Measurements from ENCODE around the gene NOS1AP.

Gene NOS1AP

DNA sequence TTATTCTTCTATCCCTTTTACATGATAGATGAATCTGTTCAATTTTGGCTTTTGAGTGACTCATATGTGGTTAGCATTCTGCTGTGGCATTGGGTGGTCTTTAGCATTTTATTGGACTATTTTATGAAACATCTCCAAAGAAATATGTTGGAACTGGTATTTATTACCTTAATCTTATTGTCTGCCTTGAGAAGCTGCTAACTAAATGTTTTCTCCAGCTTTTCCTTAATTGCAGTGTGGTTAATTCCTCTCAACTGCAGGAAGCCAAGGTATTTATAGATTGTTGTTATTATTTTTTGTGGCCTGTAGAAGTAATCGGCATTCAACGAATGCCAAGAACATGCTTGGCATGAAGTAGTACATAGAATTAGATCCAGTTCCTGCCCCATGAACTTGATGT, 64.1 kb downstream of the NOS1AP start:
- no peaks in the 10 kb centered on the region; the same call in 1 of the 2 replicates for H3K27me3 ChIP-seq (ENCODE audit: control insufficient read depth, insufficient read depth, low read length)
- H3K27ac ChIP-seq (ENCODE audit: low read length) = no peak overlapping the region
- no CpG with 5 or more reads among the region's 2 CpGs for WGBS (ENCODE audit: insufficient coverage, insufficient read length)
- peaks cover 1% of the 10 kb centered on the region; the same call in 1 of the 2 replicates for H3K4me1 ChIP-seq (ENCODE audit: control insufficient read depth, insufficient read depth, low read length)
- H3K36me3 ChIP-seq (ENCODE audit: control insufficient read depth, insufficient read depth, low read length) = no peaks in the 10 kb centered on the region
- no peak for DNase-seq (ENCODE audit: low read depth, low spot score)
- no peaks in the 10 kb centered on the region for H3K9me3 ChIP-seq (ENCODE audit: control insufficient read depth, insufficient read depth, low read length)
- no peak overlapping the region for H3K4me3 ChIP-seq (ENCODE audit: low read length)

- no CpG with 5 or more reads among the region's 2 CpGs for WGBS (ENCODE audit: insufficient coverage, insufficient read length)
- Histone ChIP-seq H3K36me3 (ENCODE audit: control insufficient read depth, insufficient read depth, low read length) (no peaks in the 10 kb centered on the region), H3K9me3 (ENCODE audit: control insufficient read depth, insufficient read depth, low read length) (no peaks in the 10 kb centered on the region), H3K4me1 (ENCODE audit: control insufficient read depth, insufficient read depth, low read length) (peaks cover 1% of the 10 kb centered on the region; the same call in 1 of the 2 replicates), H3K4me3 (ENCODE audit: low read length) (no peak overlapping the region), H3K27me3 (ENCODE audit: control insufficient read depth, insufficient read depth, low read length) (no peaks in the 10 kb centered on the region; the same call in 1 of the 2 replicates), H3K27ac (ENCODE audit: low read length) (no peak overlapping the region)
- no peak for DNase-seq (ENCODE audit: low read depth, low spot score)
Measured at GRCh38 chr1:162134646-162135045, 65.2 kb downstream of the NOS1AP start.

DNA sequence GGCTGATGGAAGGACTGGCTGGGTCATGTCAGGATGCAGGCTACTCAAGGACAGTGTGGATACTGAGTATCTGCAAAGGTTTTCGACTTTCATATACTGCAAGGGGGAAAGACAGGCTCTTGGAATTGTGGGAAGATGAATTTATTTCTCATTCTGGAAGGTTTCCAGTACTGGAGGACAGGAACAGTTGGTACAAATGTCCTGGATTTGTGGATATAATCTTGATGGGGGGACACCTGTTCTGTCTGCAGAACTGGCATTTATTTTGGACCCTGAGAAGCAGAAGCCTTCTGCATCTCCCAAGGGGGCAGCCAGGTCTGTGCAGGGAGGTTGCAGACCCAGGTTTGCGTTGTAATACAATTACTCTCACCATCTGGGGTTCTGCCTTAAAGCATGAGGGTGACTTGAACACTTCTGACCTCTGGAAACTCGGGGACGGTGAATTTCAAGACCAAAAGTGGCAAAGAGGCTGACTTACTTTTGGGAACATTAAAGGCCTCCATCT, 65.8 kb downstream of the NOS1AP start:
- Histone ChIP-seq H3K36me3 (ENCODE audit: control insufficient read depth, insufficient read depth, low read length) (no peaks in the 10 kb centered on the region), H3K4me1 (ENCODE audit: control insufficient read depth, insufficient read depth, low read length) (peaks cover 1% of the 10 kb centered on the region; the same call in 1 of the 2 replicates), H3K27me3 (ENCODE audit: control insufficient read depth, insufficient read depth, low read length) (no peaks in the 10 kb centered on the region; the same call in 1 of the 2 replicates), H3K27ac (ENCODE audit: low read length) (no peak overlapping the region), H3K4me3 (ENCODE audit: low read length) (no peak overlapping the region), H3K9me3 (ENCODE audit: control insufficient read depth, insufficient read depth, low read length) (no peaks in the 10 kb centered on the region)
- no CpG with 5 or more reads among the region's 4 CpGs for WGBS (ENCODE audit: insufficient coverage, insufficient read length)
- DNase-seq (ENCODE audit: low read depth, low spot score) = no peak

GRCh38 chr1:162136760-162137159, 67.3 kb downstream of the NOS1AP start:
- peaks cover 1% of the 10 kb centered on the region; the same call in 1 of the 2 replicates for H3K4me1 ChIP-seq (ENCODE audit: control insufficient read depth, insufficient read depth, low read length)
- no peak overlapping the region for H3K27ac ChIP-seq (ENCODE audit: low read length)
- DNase-seq (ENCODE audit: low read depth, low spot score) = no peak
- WGBS (ENCODE audit: insufficient coverage, insufficient read length) = no CpG with 5 or more reads among the region's 4 CpGs
- H3K4me3 ChIP-seq (ENCODE audit: low read length) = no peak overlapping the region
- H3K9me3 ChIP-seq (ENCODE audit: control insufficient read depth, insufficient read depth, low read length) = no peaks in the 10 kb centered on the region
- H3K36me3 ChIP-seq (ENCODE audit: control insufficient read depth, insufficient read depth, low read length) = no peaks in the 10 kb centered on the region
- H3K27me3 ChIP-seq (ENCODE audit: control insufficient read depth, insufficient read depth, low read length) = no peaks in the 10 kb centered on the region; the same call in 1 of the 2 replicates

DNA sequence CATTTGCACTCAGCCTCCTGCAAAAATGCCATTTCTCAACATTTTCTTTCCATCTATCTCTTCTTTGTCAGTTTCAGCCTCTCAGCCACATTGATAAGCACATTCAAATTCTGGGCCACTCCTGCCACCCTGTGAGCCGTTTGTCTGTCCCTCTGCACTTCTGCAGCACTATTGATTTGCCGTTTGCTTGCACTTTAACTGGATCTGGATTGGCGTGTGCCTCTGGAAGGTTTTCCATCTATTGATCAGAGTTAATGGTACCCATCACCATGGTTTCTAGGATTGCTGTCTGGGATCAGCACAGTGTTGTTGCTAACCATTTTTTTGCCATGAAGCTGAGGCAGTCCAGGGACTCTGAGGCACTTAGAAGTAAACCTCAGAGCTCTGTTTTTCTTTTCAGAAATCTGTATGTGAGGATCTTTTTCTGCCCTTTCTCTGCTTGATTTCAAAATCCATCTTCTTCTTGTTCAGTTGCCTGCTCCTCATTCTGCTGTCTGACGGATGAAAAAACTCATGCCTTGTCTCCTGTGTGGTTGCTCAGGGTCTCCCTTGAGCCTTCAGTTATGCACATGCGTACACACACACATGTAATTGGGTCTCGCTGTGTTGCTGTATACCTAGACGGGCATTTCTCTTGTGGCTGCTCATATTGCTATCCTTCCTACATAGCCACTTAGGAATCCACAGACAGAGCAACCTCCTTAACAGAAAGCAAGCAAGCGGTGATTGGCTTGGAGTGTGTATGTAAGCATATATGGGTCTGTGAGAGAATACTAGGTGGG, 67.9 kb downstream of the NOS1AP start:
- no peak overlapping the region for H3K4me3 ChIP-seq (ENCODE audit: low read length)
- no peak overlapping the region for H3K27ac ChIP-seq (ENCODE audit: low read length)
- no peak for DNase-seq (ENCODE audit: low read depth, low spot score)
- no peaks in the 10 kb centered on the region for H3K9me3 ChIP-seq (ENCODE audit: control insufficient read depth, insufficient read depth, low read length)
- H3K36me3 ChIP-seq (ENCODE audit: control insufficient read depth, insufficient read depth, low read length) = no peaks in the 10 kb centered on the region
- WGBS (ENCODE audit: insufficient coverage, insufficient read length) = no CpG with 5 or more reads among the region's 8 CpGs
- peaks cover 1% of the 10 kb centered on the region; the same call in 1 of the 2 replicates for H3K4me1 ChIP-seq (ENCODE audit: control insufficient read depth, insufficient read depth, low read length)
- H3K27me3 ChIP-seq (ENCODE audit: control insufficient read depth, insufficient read depth, low read length) = no peaks in the 10 kb centered on the region

GRCh38 chr1:162138112-162138511, 68.6 kb downstream of the NOS1AP start:
- peaks cover 1% of the 10 kb centered on the region; the same call in 1 of the 2 replicates for H3K4me1 ChIP-seq (ENCODE audit: control insufficient read depth, insufficient read depth, low read length)
- no peaks in the 10 kb centered on the region for H3K36me3 ChIP-seq (ENCODE audit: control insufficient read depth, insufficient read depth, low read length)
- DNase-seq (ENCODE audit: low read depth, low spot score) = no peak
- WGBS (ENCODE audit: insufficient coverage, insufficient read length) = no CpG with 5 or more reads among the region's 2 CpGs
- H3K27me3 ChIP-seq (ENCODE audit: control insufficient read depth, insufficient read depth, low read length) = no peaks in the 10 kb centered on the region
- no peak overlapping the region for H3K27ac ChIP-seq (ENCODE audit: low read length)
- H3K9me3 ChIP-seq (ENCODE audit: control insufficient read depth, insufficient read depth, low read length) = no peaks in the 10 kb centered on the region
- no peak overlapping the region for H3K4me3 ChIP-seq (ENCODE audit: low read length)

DNA sequence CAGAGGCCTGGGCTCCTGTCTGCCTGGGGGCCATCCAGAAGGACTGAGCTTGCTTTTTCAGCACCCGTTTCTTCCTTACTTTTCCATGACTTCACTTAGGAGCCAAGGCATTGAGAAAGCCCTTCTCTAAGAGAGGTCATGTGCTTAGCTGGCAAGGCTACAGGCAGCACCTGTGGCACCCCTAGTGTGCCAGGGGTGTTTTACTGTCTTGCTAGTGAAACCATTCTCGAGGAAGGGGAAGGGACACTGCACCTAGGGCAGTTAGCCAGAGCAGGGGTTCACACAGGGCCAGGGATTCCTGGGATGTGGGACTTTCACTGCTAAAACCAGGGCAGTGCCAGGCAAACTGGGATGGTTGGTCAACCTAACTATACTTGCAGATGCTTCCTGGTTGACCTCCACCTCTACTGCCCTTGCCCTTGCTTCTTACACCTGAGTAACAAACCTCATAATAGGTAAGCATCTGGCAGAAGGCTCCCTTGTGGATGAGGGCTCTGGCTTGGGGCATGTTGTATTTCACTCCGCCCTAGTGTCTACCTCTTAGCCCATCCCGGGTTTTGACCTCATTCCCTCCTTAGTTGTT, 69.2 kb downstream of the NOS1AP start:
- Histone ChIP-seq H3K9me3 (ENCODE audit: control insufficient read depth, insufficient read depth, low read length) (no peaks in the 10 kb centered on the region), H3K36me3 (ENCODE audit: control insufficient read depth, insufficient read depth, low read length) (no peaks in the 10 kb centered on the region), H3K4me3 (ENCODE audit: low read length) (no peak overlapping the region), H3K4me1 (ENCODE audit: control insufficient read depth, insufficient read depth, low read length) (peaks cover 1% of the 10 kb centered on the region; the same call in 1 of the 2 replicates), H3K27ac (ENCODE audit: low read length) (no peak overlapping the region), H3K27me3 (ENCODE audit: control insufficient read depth, insufficient read depth, low read length) (no peaks in the 10 kb centered on the region)
- DNase-seq (ENCODE audit: low read depth, low spot score) = no peak
- no CpG with 5 or more reads among the region's 4 CpGs for WGBS (ENCODE audit: insufficient coverage, insufficient read length)

- no peaks in the 10 kb centered on the region for H3K9me3 ChIP-seq (ENCODE audit: control insufficient read depth, insufficient read depth, low read length)
- WGBS (ENCODE audit: insufficient coverage, insufficient read length) = no CpG with 5 or more reads among the region's 1 CpG
- no peaks in the 10 kb centered on the region for H3K36me3 ChIP-seq (ENCODE audit: control insufficient read depth, insufficient read depth, low read length)
- no peaks in the 10 kb centered on the region for H3K27me3 ChIP-seq (ENCODE audit: control insufficient read depth, insufficient read depth, low read length)
- H3K27ac ChIP-seq (ENCODE audit: low read length) = no peak overlapping the region
- H3K4me3 ChIP-seq (ENCODE audit: low read length) = no peak overlapping the region
- peaks cover 1% of the 10 kb centered on the region; the same call in 1 of the 2 replicates for H3K4me1 ChIP-seq (ENCODE audit: control insufficient read depth, insufficient read depth, low read length)
- no peak for DNase-seq (ENCODE audit: low read depth, low spot score)
Measured at GRCh38 chr1:162139211-162139610, 69.7 kb downstream of the NOS1AP start.

GRCh38 chr1:162141281-162142054, 72.0 kb downstream of the NOS1AP start:
- Histone ChIP-seq H3K36me3 (ENCODE audit: control insufficient read depth, insufficient read depth, low read length) (no peaks in the 10 kb centered on the region), H3K4me1 (ENCODE audit: control insufficient read depth, insufficient read depth, low read length) (peaks cover 10% of the 10 kb centered on the region), H3K9me3 (ENCODE audit: control insufficient read depth, insufficient read depth, low read length) (no peaks in the 10 kb centered on the region), H3K4me3 (ENCODE audit: low read length) (no peak overlapping the region), H3K27me3 (ENCODE audit: control insufficient read depth, insufficient read depth, low read length) (no peaks in the 10 kb centered on the region), H3K27ac (ENCODE audit: low read length) (no peak overlapping the region)
- DNase-seq (ENCODE audit: low read depth, low spot score) = no peak
- WGBS (ENCODE audit: insufficient coverage, insufficient read length) = no CpG with 5 or more reads among the region's 5 CpGs

DNA sequence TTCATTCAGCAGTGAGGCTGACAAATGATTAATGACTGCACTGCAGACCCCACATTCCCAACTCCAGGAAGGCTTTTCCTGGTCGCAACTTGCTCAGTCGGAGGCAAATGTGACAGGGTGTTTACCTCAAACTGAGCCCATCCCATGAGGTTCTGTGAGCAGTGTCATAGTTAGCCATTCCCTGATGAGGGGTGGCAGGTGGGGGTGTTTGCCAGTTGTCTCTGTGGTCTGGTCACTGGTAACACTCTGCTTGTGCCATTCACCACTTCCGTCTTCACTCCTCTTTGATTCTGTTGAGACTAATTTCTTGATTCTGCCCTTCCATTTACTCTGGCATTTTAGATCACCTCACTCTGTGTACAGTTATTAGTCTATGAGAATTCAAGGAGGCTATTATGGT, 73.5 kb downstream of the NOS1AP start:
- H3K27ac ChIP-seq (ENCODE audit: low read length) = no peak overlapping the region
- H3K27me3 ChIP-seq (ENCODE audit: control insufficient read depth, insufficient read depth, low read length) = no peaks in the 10 kb centered on the region
- no peak for DNase-seq (ENCODE audit: low read depth, low spot score)
- peaks cover 13% of the 10 kb centered on the region for H3K4me1 ChIP-seq (ENCODE audit: control insufficient read depth, insufficient read depth, low read length)
- no peak overlapping the region for H3K4me3 ChIP-seq (ENCODE audit: low read length)
- no peaks in the 10 kb centered on the region for H3K36me3 ChIP-seq (ENCODE audit: control insufficient read depth, insufficient read depth, low read length)
- WGBS (ENCODE audit: insufficient coverage, insufficient read length) = no CpG with 5 or more reads among the region's 3 CpGs
- no peaks in the 10 kb centered on the region for H3K9me3 ChIP-seq (ENCODE audit: control insufficient read depth, insufficient read depth, low read length)

Measured in iPS DF 6.9 (cell line).